Naive thymus-derived CD4-positive, alpha-beta T cell (primary cell): Measurements from ENCODE around the gene RAD51B. TPM values are rescaled to one million over a fixed set of nuclear protein-coding genes. Genes with fewer than 3 reads are reported as not detected.
"Not testable (repeated sequence)": the region's sequence is repeated elsewhere in the genome, so short reads cannot be mapped to it uniquely, and the experiment has no call there.

Experiments used
- ATAC-seq: fragments of 150-1000 bp; cut with Tn5 transposase; 2 replicates; pipeline ENCODE4 v1.10.0; 2021; ENCODE audit warnings: mild to moderate bottlenecking, moderate library complexity
- CTCF ChIA-PET: fragments of 350-600 bp; sonication (Branson Sonifier 250); formaldehyde crosslinking; loops from one replicate; lab custom pipeline; 2021; ENCODE audit warnings: antibody characterized with exemption; lab: Charles Lee
- POLR2A ChIA-PET: fragments of 350-600 bp; sonication (Branson Sonifier 250); formaldehyde crosslinking; loops from one replicate; lab custom pipeline; 2021; ENCODE audit warnings: antibody characterized with exemption, inconsistent platforms; lab: Charles Lee
- DNase-seq, 9 donors: peaks; one replicate each; pipeline versions ENCODE4 v3.0.0 to v3.0.0-alpha.2; 2020 to 2022; ENCODE audit warnings: mixed read lengths in 1 of 9
- H3K27ac ChIP-seq: one replicate; pipeline ENCODE4 v1.7.0; 2013; ENCODE audit warnings: mild to moderate bottlenecking, low read depth, low read length, moderate library complexity
- H3K27me3 ChIP-seq, 2 donors: one replicate each; pipeline ENCODE4 v1.7.0; 2013; ENCODE audit warnings: low read length in 2 of 2, mild to moderate bottlenecking in 2 of 2, moderate library complexity in 2 of 2; ENCODE audit not compliant: control insufficient read depth in 2 of 2, insufficient read depth in 2 of 2
- H3K36me3 ChIP-seq, 3 experiments: 1 replicate in 2 of 3; 2 replicates in 1 of 3; pipeline ENCODE4 v1.7.0; 2013; ENCODE audit warnings: low read length in 3 of 3, mild to moderate bottlenecking in 3 of 3, moderate library complexity in 1 of 3; ENCODE audit not compliant: insufficient read depth in 3 of 3, control insufficient read depth in 2 of 3
- H3K4me1 ChIP-seq, 2 donors: one replicate each; pipeline ENCODE4 v1.7.0; 2013; ENCODE audit warnings: low read length in 2 of 2, mild to moderate bottlenecking in 2 of 2, moderate library complexity in 1 of 2; ENCODE audit not compliant: control insufficient read depth in 2 of 2, insufficient read depth in 2 of 2
- H3K4me3 ChIP-seq: 2 replicates; pipeline ENCODE4 v1.7.0; 2013; ENCODE audit warnings: mild to moderate bottlenecking, low read length
- H3K9me3 ChIP-seq, 3 experiments: 1 replicate in 2 of 3; 2 replicates in 1 of 3; pipeline ENCODE4 v1.7.0; 2013; ENCODE audit warnings: low read length in 3 of 3; ENCODE audit not compliant: control insufficient read depth in 2 of 3
- H3K27ac Mint-ChIP-seq, 9 donors: one replicate each; pipeline ENCODE4 v1.8.0; 2020 to 2022; ENCODE audit warnings: mixed read lengths in 9 of 9, mild to moderate bottlenecking in 8 of 9, moderate library complexity in 5 of 9, inconsistent platforms in 2 of 9
- H3K27me3 Mint-ChIP-seq, 5 donors: one replicate each; pipeline ENCODE4 v1.8.0; 2021 to 2022; ENCODE audit warnings: mixed read lengths in 5 of 5, mild to moderate bottlenecking in 1 of 5
- H3K36me3 Mint-ChIP-seq, 5 donors: one replicate each; pipeline ENCODE4 v1.8.0; 2020 to 2022; ENCODE audit warnings: mixed read lengths in 5 of 5, mild to moderate bottlenecking in 3 of 5, inconsistent platforms in 1 of 5
- H3K4me1 Mint-ChIP-seq, 7 donors: one replicate each; pipeline ENCODE4 v1.8.0; 2020 to 2022; ENCODE audit warnings: mixed read lengths in 7 of 7, mild to moderate bottlenecking in 3 of 7, inconsistent platforms in 1 of 7
- H3K4me3 Mint-ChIP-seq, 10 donors: one replicate each; pipeline ENCODE4 v1.8.0; 2020 to 2022; ENCODE audit warnings: mild to moderate bottlenecking in 10 of 10, mixed read lengths in 10 of 10, moderate library complexity in 6 of 10, inconsistent platforms in 2 of 10
- H3K9me3 Mint-ChIP-seq, 11 donors: one replicate each; pipeline ENCODE4 v1.8.0; 2020 to 2022; ENCODE audit warnings: mixed read lengths in 11 of 11, mild to moderate bottlenecking in 4 of 11, inconsistent platforms in 1 of 11, moderate library complexity in 1 of 11
- intact Hi-C, 2 donors: fragments of 100-400 bp; cut with micrococcal nuclease; formaldehyde crosslinking; loops; one replicate each; pipeline ENCODE4 v1.15.1; 2023
- polyA plus RNA-seq, 2 donors: library from polyadenylated mRNA; unstranded; fragments of 300-500 nt; fragmentation: Illumina TruSeq; gene quantifications; one replicate each; pipeline ENCODE4 v1.2.3, GENCODE V29; 2021
- total RNA-seq, 6 experiments: library from RNA in 5 of 6; stranded (reverse) in 5 of 6; gene quantifications; 1 replicate in 5 of 6; 2 replicates in 1 of 6; pipeline ENCODE4 v1.2.3 and lab custom pipeline; 2021 to 2026

Gene RAD51B
- total and polyA plus RNA-seq, 7 experiments from 2014 or later = 15.0 to 42.2 (median 28.8) TPM

GRCh38 chr14:68027276-68027675 lies 207.7 kb downstream of the RAD51B start:
- DNase-seq (no peak), ATAC-seq (no peak)
- ChIA-PET CTCF (interaction anchor here (0.6 to 0.7 kb wide), 3 partner anchors 11 to 816 kb away, joined by 3 to 4 read pairs (median 3); no protein-coding TSS in a partner anchor), POLR2A (no interaction called here)
- Histone ChIP-seq H3K4me1 (no peaks in the 10 kb centered on the region), H3K9me3 (no peaks in the 10 kb centered on the region), H3K4me3 (no peak overlapping the region), H3K36me3 (no peaks in the 10 kb centered on the region), H3K27me3 (no peaks in the 10 kb centered on the region), H3K27ac (no peak overlapping the region)
- Mint-ChIP-seq H3K27ac (no peak overlapping the region), H3K36me3 (peaks cover 13 to 52% (median 37%) of the 10 kb centered on the region in 5 donors), H3K9me3 (peaks cover 11 to 38% (median 16%) of the 10 kb centered on the region in 11 donors), H3K4me1 (peaks cover 0 to 1% (median 0%) of the 10 kb centered on the region in 7 donors), H3K4me3 (no peak overlapping the region), H3K27me3 (no peaks in the 10 kb centered on the region)
- intact Hi-C loops = no loop called here

- H3K27ac ChIP-seq = no peak overlapping the region
- no peaks in the 10 kb centered on the region for H3K27me3 ChIP-seq
- H3K27ac Mint-ChIP-seq = no peak overlapping the region
- peaks cover 0 to 1% (median 0%) of the 10 kb centered on the region in 7 donors for H3K4me1 Mint-ChIP-seq
- H3K9me3 Mint-ChIP-seq = peaks cover 7 to 30% (median 14%) of the 10 kb centered on the region in 11 donors
- no peak for DNase-seq
- intact Hi-C loops = no loop called here
- no peak overlapping the region for H3K4me3 Mint-ChIP-seq
- no peaks in the 10 kb centered on the region for H3K9me3 ChIP-seq
- no peaks in the 10 kb centered on the region for H3K4me1 ChIP-seq
- H3K27me3 Mint-ChIP-seq = no peaks in the 10 kb centered on the region
- CTCF ChIA-PET = interaction anchor here (0.7 kb wide), 1 partner anchor 815 kb away, joined by 3 read pairs; no protein-coding TSS in a partner anchor
- H3K4me3 ChIP-seq = no peak overlapping the region
- no peak for ATAC-seq
- H3K36me3 Mint-ChIP-seq = peaks cover 14 to 46% (median 30%) of the 10 kb centered on the region in 5 donors
- POLR2A ChIA-PET = no interaction called here
- no peaks in the 10 kb centered on the region for H3K36me3 ChIP-seq
Observed at GRCh38 chr14:68028075-68028474, 208.5 kb downstream of the RAD51B start.

- H3K27me3 Mint-ChIP-seq, H3K4me3 Mint-ChIP-seq, DNase-seq, H3K4me1 ChIP-seq, H3K36me3 ChIP-seq, H3K27ac ChIP-seq, intact Hi-C loops, CTCF ChIA-PET, H3K27ac Mint-ChIP-seq, ATAC-seq, H3K4me1 Mint-ChIP-seq, H3K4me3 ChIP-seq, POLR2A ChIA-PET, H3K9me3 ChIP-seq, H3K27me3 ChIP-seq: not testable (repeated sequence)
- H3K36me3 Mint-ChIP-seq = peaks cover 13 to 38% (median 22%) of the 10 kb centered on the region in 5 donors
- peaks cover 0 to 22% (median 12%) of the 10 kb centered on the region in 11 donors for H3K9me3 Mint-ChIP-seq
Observed at GRCh38 chr14:68031011-68031410, 211.4 kb downstream of the RAD51B start.

GRCh38 chr14:68032154-68032553 lies 212.6 kb downstream of the RAD51B start:
- no peaks in the 10 kb centered on the region for H3K4me1 ChIP-seq
- ChIA-PET CTCF (no interaction called here), POLR2A (no interaction called here)
- no peaks in the 10 kb centered on the region for H3K9me3 ChIP-seq
- H3K36me3 ChIP-seq = no peaks in the 10 kb centered on the region
- Mint-ChIP-seq H3K4me3 (no peak overlapping the region), H3K27ac (no peak overlapping the region), H3K36me3 (peaks cover 11 to 35% (median 22%) of the 10 kb centered on the region in 5 donors), H3K4me1 (no peaks in the 10 kb centered on the region), H3K9me3 (peaks cover 0 to 19% (median 12%) of the 10 kb centered on the region in 11 donors), H3K27me3 (no peaks in the 10 kb centered on the region)
- no peaks in the 10 kb centered on the region for H3K27me3 ChIP-seq
- H3K27ac ChIP-seq = no peak overlapping the region
- no peak for ATAC-seq
- no peak overlapping the region for H3K4me3 ChIP-seq
- DNase-seq = no peak
- intact Hi-C loops = no loop called here

- Mint-ChIP-seq H3K27ac (no peak overlapping the region), H3K9me3 (peaks cover 0 to 19% (median 12%) of the 10 kb centered on the region in 11 donors), H3K27me3 (no peaks in the 10 kb centered on the region), H3K4me1 (no peaks in the 10 kb centered on the region), H3K4me3 (no peak overlapping the region), H3K36me3 (peaks cover 11 to 35% (median 22%) of the 10 kb centered on the region in 5 donors)
- DNase-seq = no peak
- no peak for ATAC-seq
- ChIA-PET CTCF (no interaction called here), POLR2A (no interaction called here)
- Histone ChIP-seq H3K4me3 (no peak overlapping the region), H3K27ac (no peak overlapping the region), H3K36me3 (no peaks in the 10 kb centered on the region), H3K27me3 (no peaks in the 10 kb centered on the region), H3K9me3 (no peaks in the 10 kb centered on the region), H3K4me1 (no peaks in the 10 kb centered on the region)
- intact Hi-C loops = no loop called here
Observed at GRCh38 chr14:68033336-68033932, 213.9 kb downstream of the RAD51B start.

GRCh38 chr14:68034896-68035295 lies 215.3 kb downstream of the RAD51B start:
- intact Hi-C loops = no loop called here
- Mint-ChIP-seq H3K4me1 (peaks cover 0 to 5% (median 4%) of the 10 kb centered on the region in 7 donors), H3K27me3 (no peaks in the 10 kb centered on the region), H3K36me3 (peaks cover 9 to 31% (median 11%) of the 10 kb centered on the region in 5 donors), H3K9me3 (peaks cover 0 to 13% (median 8%) of the 10 kb centered on the region in 11 donors), H3K4me3 (no peak overlapping the region), H3K27ac (no peak overlapping the region)
- Histone ChIP-seq H3K9me3 (no peaks in the 10 kb centered on the region), H3K4me3 (no peak overlapping the region), H3K27ac (no peak overlapping the region), H3K36me3 (no peaks in the 10 kb centered on the region), H3K4me1 (no peaks in the 10 kb centered on the region), H3K27me3 (no peaks in the 10 kb centered on the region)
- no peak for ATAC-seq
- DNase-seq = no peak
- POLR2A ChIA-PET = no interaction called here
- CTCF ChIA-PET = no interaction called here

- intact Hi-C loops = no loop called here
- H3K36me3 Mint-ChIP-seq = peaks cover 0 to 21% (median 5%) of the 10 kb centered on the region in 5 donors
- POLR2A ChIA-PET = no interaction called here
Observed at GRCh38 chr14:68036202-68036601, 216.6 kb downstream of the RAD51B start.

More at GRCh38 chr14:68036202-68036601, 216.6 kb downstream of the RAD51B start:
- H3K36me3 ChIP-seq = no peaks in the 10 kb centered on the region
- H3K27me3 ChIP-seq = no peaks in the 10 kb centered on the region
- no peaks in the 10 kb centered on the region for H3K27me3 Mint-ChIP-seq
- H3K4me3 Mint-ChIP-seq = no peak overlapping the region
- no peak overlapping the region for H3K27ac Mint-ChIP-seq
- DNase-seq = no peak
- H3K4me3 ChIP-seq = no peak overlapping the region
- H3K4me1 ChIP-seq = no peaks in the 10 kb centered on the region
- H3K4me1 Mint-ChIP-seq = peaks cover 0 to 7% (median 4%) of the 10 kb centered on the region in 7 donors
- CTCF ChIA-PET = no interaction called here
- ATAC-seq = no peak
- H3K9me3 ChIP-seq = no peaks in the 10 kb centered on the region
- H3K27ac ChIP-seq = no peak overlapping the region
- peaks cover 0 to 3% (median 1%) of the 10 kb centered on the region in 11 donors for H3K9me3 Mint-ChIP-seq
